WTC11 (cell line): ENCODE data around the gene CFAP100. TPM values are rescaled to one million over a fixed set of nuclear protein-coding genes. Genes with fewer than 3 reads are reported as not detected.
A peak's percentile ranks its signal among the peaks of the same experiment; 100 is the strongest.

Experiments
- ATAC-seq: fragments of 200-7000 bp; cut with Tn5 transposase; 2 replicates; pipeline ENCODE4 v1.10.0; 2021; ENCODE audit warnings: mild to moderate bottlenecking, moderate library complexity
- CTCF ChIA-PET: fragments of 300-600 bp; sonication (Branson Sonifier 250); formaldehyde crosslinking; loops from one replicate; lab custom pipeline; 2021; ENCODE audit warnings: antibody characterized with exemption; lab: Charles Lee
- POLR2A ChIA-PET: fragments of 350-600 bp; sonication (Branson Sonifier 250); formaldehyde crosslinking; loops from one replicate; lab custom pipeline; 2021; ENCODE audit warnings: antibody characterized with exemption; lab: Charles Lee
- DNase-seq: peaks from one replicate; pipeline ENCODE4 v3.0.0; 2021; ENCODE audit warnings: low spot score
- H3K27ac Mint-ChIP-seq: 2 replicates; pipeline ENCODE4 v1.8.0; 2021; ENCODE audit warnings: mixed read lengths
- H3K27me3 Mint-ChIP-seq: 2 replicates; pipeline ENCODE4 v1.8.0; 2021; ENCODE audit warnings: low read depth, mild to moderate bottlenecking, moderate library complexity, mixed read lengths
- H3K36me3 Mint-ChIP-seq: 2 replicates; pipeline ENCODE4 v1.8.0; 2021; ENCODE audit warnings: mixed read lengths
- H3K4me1 Mint-ChIP-seq: 2 replicates; pipeline ENCODE4 v1.8.0; 2022; ENCODE audit warnings: mixed read lengths
- H3K4me3 Mint-ChIP-seq: 2 replicates; pipeline ENCODE4 v1.8.0; 2021; ENCODE audit warnings: mild to moderate bottlenecking, moderate library complexity, mixed read lengths
- H3K9me3 Mint-ChIP-seq: 2 replicates; pipeline ENCODE4 v1.8.0; 2021; ENCODE audit warnings: mixed read lengths
- CTCF ChIP-seq: fragments of 200-600 bp; IDR thresholded peaks from 2 replicates; pipeline ENCODE4 v1.8.0; 2022; ENCODE audit warnings: antibody characterized with exemption
- ELF4 ChIP-seq: sonication (generic); formaldehyde crosslinking; IDR thresholded peaks from 2 replicates; pipeline ENCODE4 v1.8.1; 2022; ENCODE audit warnings: low read depth, mild to moderate bottlenecking, moderate library complexity, missing genetic modification reagents
- FOXP1 ChIP-seq: sonication (generic); formaldehyde crosslinking; IDR thresholded peaks from 2 replicates; pipeline ENCODE4 v1.8.0; 2022; ENCODE audit warnings: missing genetic modification reagents, mild to moderate bottlenecking, moderate library complexity, borderline replicate concordance
- GRHL2 ChIP-seq: fragments of 250-450 bp; sonication (Bioruptor Pico); IDR thresholded peaks from 2 replicates; pipeline ENCODE4 v1.8.0; 2022; ENCODE audit warnings: mild to moderate bottlenecking, moderate library complexity; ENCODE audit not compliant: insufficient replicate concordance, severe bottlenecking
- MYBL2 ChIP-seq: sonication (generic); formaldehyde crosslinking; IDR thresholded peaks from 2 replicates; pipeline ENCODE4 v1.8.1; 2023; ENCODE audit warnings: mild to moderate bottlenecking, moderate library complexity, missing genetic modification reagents
- NFE2L1 ChIP-seq: sonication (generic); formaldehyde crosslinking; IDR thresholded peaks from 2 replicates; pipeline ENCODE4 v1.8.1; 2023; ENCODE audit warnings: missing genetic modification reagents
- SP1 ChIP-seq: sonication (generic); formaldehyde crosslinking; conservative IDR thresholded peaks from 2 replicates; pipeline ENCODE4 v1.8.1; 2022; ENCODE audit warnings: missing genetic modification reagents
- USF2 ChIP-seq: sonication (generic); formaldehyde crosslinking; IDR thresholded peaks from 2 replicates; pipeline ENCODE4 v1.8.1; 2023; ENCODE audit warnings: mild to moderate bottlenecking, missing genetic modification reagents, moderate library complexity
- ZNF671 ChIP-seq: fragments of 250-450 bp; sonication (Bioruptor Pico); IDR thresholded peaks from 2 replicates; pipeline ENCODE4 v1.8.0; 2021; ENCODE audit warnings: mild to moderate bottlenecking
- total RNA-seq: library from RNA; stranded (reverse); gene quantifications from 3 replicates; pipeline ENCODE4 v1.2.3, GENCODE V29; 2021
- TF ChIP-seq, protein P1 (sequence below): sonication (generic); formaldehyde crosslinking; IDR thresholded peaks from 2 replicates; pipeline ENCODE4 v1.8.1; 2022; ENCODE audit warnings: missing genetic modification reagents, borderline replicate concordance
- TF ChIP-seq, protein P2 (sequence below): sonication (generic); formaldehyde crosslinking; conservative IDR thresholded peaks from 2 replicates; pipeline ENCODE4 v1.8.1; 2023; ENCODE audit warnings: mild to moderate bottlenecking, low read depth, missing genetic modification reagents, moderate library complexity
- TF ChIP-seq, protein P3 (sequence below): sonication (generic); formaldehyde crosslinking; IDR thresholded peaks from 2 replicates; pipeline ENCODE4 v1.8.0; 2022; ENCODE audit warnings: mild to moderate bottlenecking, missing genetic modification reagents
- TF ChIP-seq, protein P4 (sequence below): sonication (generic); formaldehyde crosslinking; IDR thresholded peaks from 2 replicates; pipeline ENCODE4 v1.8.0; 2022; ENCODE audit warnings: mild to moderate bottlenecking, missing genetic modification reagents
- TF ChIP-seq, protein P5 (sequence below): sonication (generic); formaldehyde crosslinking; IDR thresholded peaks from 2 replicates; pipeline ENCODE4 v1.8.1; 2023; ENCODE audit warnings: mild to moderate bottlenecking, missing genetic modification reagents, borderline replicate concordance

The CFAP100 gene
- total RNA-seq, 1 experiment from 2014 or later = not detected

DNA sequence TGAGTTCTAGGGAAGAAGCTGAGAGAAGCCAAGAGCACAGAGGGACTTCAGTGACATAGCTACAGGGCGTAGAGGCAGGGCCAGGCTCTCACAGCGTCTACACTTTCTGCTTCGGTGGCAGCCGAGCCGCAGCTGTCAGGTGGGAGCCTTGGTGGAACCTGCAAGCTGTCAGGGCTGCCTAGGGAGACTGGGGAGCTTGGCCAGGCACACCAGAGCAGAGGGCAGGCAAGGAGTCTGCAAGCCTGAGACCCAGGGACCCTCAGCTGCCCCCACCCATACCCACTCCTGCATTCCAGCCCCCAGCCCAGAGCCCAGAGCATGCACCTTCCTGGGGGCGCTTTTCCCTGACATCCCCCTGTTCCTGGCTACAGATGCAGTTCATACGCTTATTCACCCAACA, 24.1 kb upstream of the CFAP100 start (continued):
- TF ChIP-seq, protein P1, sequence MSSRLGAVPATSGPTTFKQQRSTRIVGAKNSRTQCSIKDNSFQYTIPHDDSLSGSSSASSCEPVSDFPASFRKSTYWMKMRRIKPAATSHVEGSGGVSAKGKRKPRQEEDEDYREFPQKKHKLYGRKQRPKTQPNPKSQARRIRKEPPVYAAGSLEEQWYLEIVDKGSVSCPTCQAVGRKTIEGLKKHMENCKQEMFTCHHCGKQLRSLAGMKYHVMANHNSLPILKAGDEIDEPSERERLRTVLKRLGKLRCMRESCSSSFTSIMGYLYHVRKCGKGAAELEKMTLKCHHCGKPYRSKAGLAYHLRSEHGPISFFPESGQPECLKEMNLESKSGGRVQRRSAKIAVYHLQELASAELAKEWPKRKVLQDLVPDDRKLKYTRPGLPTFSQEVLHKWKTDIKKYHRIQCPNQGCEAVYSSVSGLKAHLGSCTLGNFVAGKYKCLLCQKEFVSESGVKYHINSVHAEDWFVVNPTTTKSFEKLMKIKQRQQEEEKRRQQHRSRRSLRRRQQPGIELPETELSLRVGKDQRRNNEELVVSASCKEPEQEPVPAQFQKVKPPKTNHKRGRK (CRISPR knock-in tag) = no peak
- TF ChIP-seq ELF4 (CRISPR knock-in tag) = no peak
- TF ChIP-seq, protein P2, sequence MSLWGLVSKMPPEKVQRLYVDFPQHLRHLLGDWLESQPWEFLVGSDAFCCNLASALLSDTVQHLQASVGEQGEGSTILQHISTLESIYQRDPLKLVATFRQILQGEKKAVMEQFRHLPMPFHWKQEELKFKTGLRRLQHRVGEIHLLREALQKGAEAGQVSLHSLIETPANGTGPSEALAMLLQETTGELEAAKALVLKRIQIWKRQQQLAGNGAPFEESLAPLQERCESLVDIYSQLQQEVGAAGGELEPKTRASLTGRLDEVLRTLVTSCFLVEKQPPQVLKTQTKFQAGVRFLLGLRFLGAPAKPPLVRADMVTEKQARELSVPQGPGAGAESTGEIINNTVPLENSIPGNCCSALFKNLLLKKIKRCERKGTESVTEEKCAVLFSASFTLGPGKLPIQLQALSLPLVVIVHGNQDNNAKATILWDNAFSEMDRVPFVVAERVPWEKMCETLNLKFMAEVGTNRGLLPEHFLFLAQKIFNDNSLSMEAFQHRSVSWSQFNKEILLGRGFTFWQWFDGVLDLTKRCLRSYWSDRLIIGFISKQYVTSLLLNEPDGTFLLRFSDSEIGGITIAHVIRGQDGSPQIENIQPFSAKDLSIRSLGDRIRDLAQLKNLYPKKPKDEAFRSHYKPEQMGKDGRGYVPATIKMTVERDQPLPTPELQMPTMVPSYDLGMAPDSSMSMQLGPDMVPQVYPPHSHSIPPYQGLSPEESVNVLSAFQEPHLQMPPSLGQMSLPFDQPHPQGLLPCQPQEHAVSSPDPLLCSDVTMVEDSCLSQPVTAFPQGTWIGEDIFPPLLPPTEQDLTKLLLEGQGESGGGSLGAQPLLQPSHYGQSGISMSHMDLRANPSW = no peak
- no peak for TF ChIP-seq SP1
- TF ChIP-seq GRHL2 (CRISPR knock-in tag) = no peak
- no peak for TF ChIP-seq CTCF
- TF ChIP-seq, protein P3, sequence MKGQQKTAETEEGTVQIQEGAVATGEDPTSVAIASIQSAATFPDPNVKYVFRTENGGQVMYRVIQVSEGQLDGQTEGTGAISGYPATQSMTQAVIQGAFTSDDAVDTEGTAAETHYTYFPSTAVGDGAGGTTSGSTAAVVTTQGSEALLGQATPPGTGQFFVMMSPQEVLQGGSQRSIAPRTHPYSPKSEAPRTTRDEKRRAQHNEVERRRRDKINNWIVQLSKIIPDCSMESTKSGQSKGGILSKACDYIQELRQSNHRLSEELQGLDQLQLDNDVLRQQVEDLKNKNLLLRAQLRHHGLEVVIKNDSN (CRISPR knock-in tag) = no peak
- TF ChIP-seq, protein P4, sequence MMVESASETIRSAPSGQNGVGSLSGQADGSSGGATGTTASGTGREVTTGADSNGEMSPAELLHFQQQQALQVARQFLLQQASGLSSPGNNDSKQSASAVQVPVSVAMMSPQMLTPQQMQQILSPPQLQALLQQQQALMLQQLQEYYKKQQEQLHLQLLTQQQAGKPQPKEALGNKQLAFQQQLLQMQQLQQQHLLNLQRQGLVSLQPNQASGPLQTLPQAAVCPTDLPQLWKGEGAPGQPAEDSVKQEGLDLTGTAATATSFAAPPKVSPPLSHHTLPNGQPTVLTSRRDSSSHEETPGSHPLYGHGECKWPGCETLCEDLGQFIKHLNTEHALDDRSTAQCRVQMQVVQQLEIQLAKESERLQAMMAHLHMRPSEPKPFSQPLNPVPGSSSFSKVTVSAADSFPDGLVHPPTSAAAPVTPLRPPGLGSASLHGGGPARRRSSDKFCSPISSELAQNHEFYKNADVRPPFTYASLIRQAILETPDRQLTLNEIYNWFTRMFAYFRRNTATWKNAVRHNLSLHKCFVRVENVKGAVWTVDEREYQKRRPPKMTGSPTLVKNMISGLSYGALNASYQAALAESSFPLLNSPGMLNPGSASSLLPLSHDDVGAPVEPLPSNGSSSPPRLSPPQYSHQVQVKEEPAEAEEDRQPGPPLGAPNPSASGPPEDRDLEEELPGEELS (CRISPR knock-in tag) = no peak

GRCh38 chr3:126371096-126371705, 23.5 kb upstream of the CFAP100 start:
- peaks cover 6% of the 10 kb centered on the region for H3K36me3 Mint-ChIP-seq
- no peaks in the 10 kb centered on the region; the same call in 1 of the 2 replicates for H3K27me3 Mint-ChIP-seq
- TF ChIP-seq MYBL2 (CRISPR knock-in tag) (no peak), ZNF671 (CRISPR knock-in tag) (no peak), NFE2L1 (CRISPR knock-in tag) (no peak)
- peaks cover under 1% of the 10 kb centered on the region; the same call in 1 of the 2 replicates for H3K4me1 Mint-ChIP-seq
- DNase-seq (peak; percentile 5), ATAC-seq (no peak)
- CTCF ChIA-PET = interaction anchor here (0.8 to 1.2 kb wide), 3 partner anchors 14 to 106 kb away, joined by 3 read pairs; partner anchors contain the start of gene KLF15
- H3K4me3 Mint-ChIP-seq = no peak overlapping the region
- H3K9me3 Mint-ChIP-seq = 0 out of 2 replicates have a peak, but pooled peaks cover 7% of the 10 kb centered on the region
- POLR2A ChIA-PET = no interaction called here
- H3K27ac Mint-ChIP-seq = no peak overlapping the region

- CTCF ChIA-PET = no interaction called here
- Mint-ChIP-seq H3K36me3 (peaks cover 6% of the 10 kb centered on the region), H3K4me3 (no peak overlapping the region), H3K9me3 (0 out of 2 replicates have a peak, but pooled peaks cover 7% of the 10 kb centered on the region), H3K27ac (no peak overlapping the region), H3K4me1 (peaks cover 10% of the 10 kb centered on the region), H3K27me3 (peaks cover 2% of the 10 kb centered on the region; the same call in 1 of the 2 replicates)
- peak; percentile 17 for DNase-seq
- POLR2A ChIA-PET = no interaction called here
- ATAC-seq = no peak
- no peak for TF ChIP-seq USF2 (CRISPR knock-in tag)
- TF ChIP-seq, protein P1 (CRISPR knock-in tag) = no peak
- TF ChIP-seq, protein P5, sequence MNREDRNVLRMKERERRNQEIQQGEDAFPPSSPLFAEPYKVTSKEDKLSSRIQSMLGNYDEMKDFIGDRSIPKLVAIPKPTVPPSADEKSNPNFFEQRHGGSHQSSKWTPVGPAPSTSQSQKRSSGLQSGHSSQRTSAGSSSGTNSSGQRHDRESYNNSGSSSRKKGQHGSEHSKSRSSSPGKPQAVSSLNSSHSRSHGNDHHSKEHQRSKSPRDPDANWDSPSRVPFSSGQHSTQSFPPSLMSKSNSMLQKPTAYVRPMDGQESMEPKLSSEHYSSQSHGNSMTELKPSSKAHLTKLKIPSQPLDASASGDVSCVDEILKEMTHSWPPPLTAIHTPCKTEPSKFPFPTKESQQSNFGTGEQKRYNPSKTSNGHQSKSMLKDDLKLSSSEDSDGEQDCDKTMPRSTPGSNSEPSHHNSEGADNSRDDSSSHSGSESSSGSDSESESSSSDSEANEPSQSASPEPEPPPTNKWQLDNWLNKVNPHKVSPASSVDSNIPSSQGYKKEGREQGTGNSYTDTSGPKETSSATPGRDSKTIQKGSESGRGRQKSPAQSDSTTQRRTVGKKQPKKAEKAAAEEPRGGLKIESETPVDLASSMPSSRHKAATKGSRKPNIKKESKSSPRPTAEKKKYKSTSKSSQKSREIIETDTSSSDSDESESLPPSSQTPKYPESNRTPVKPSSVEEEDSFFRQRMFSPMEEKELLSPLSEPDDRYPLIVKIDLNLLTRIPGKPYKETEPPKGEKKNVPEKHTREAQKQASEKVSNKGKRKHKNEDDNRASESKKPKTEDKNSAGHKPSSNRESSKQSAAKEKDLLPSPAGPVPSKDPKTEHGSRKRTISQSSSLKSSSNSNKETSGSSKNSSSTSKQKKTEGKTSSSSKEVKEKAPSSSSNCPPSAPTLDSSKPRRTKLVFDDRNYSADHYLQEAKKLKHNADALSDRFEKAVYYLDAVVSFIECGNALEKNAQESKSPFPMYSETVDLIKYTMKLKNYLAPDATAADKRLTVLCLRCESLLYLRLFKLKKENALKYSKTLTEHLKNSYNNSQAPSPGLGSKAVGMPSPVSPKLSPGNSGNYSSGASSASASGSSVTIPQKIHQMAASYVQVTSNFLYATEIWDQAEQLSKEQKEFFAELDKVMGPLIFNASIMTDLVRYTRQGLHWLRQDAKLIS (CRISPR knock-in tag) = no peak
- no peak for TF ChIP-seq FOXP1 (CRISPR knock-in tag)
Measured at GRCh38 chr3:126372413-126373145, 22.1 kb upstream of the CFAP100 start.
